SK-N-SH (cell line): Measurements from ENCODE around the gene DNAJB12. TPM values are rescaled to one million over a fixed set of nuclear protein-coding genes. Genes with fewer than 3 reads are reported as not detected.

ENCODE experiments used
- CTCF ChIA-PET: fragments of 300-600, 350-600 bp; formaldehyde crosslinking; extraction: SDS; loops from one replicate; lab custom pipeline; 2021; lab: Yijun Ruan, JAX
- POLR2A ChIA-PET: fragments of 350-600 bp; sonication (Branson Sonifier 250); formaldehyde crosslinking; extraction: SDS; loops from one replicate; lab custom pipeline; 2020; ENCODE audit warnings: antibody characterized with exemption, inconsistent platforms; lab: Yijun Ruan, JAX
- DNase-seq: peaks from one replicate; pipeline ENCODE4 v3.0.0; 2012
- H2AFZ ChIP-seq: fragments of 200-600 bp; sonication (generic); 2 replicates; pipeline ENCODE4 v1.8.1; 2016; ENCODE audit warnings: antibody characterized with exemption, mild to moderate bottlenecking, low read depth
- H3F3A ChIP-seq: fragments of 200-600 bp; sonication (generic); replicated peaks from 2 replicates; pipeline ENCODE3; 2016; ENCODE audit warnings: antibody characterized with exemption, mild to moderate bottlenecking; ENCODE audit not compliant: insufficient read depth
- H3K27ac ChIP-seq, 2 experiments: fragments of 200-500 bp in 1 of 2; fragments of 200-600 bp in 1 of 2; sonication (Bioruptor generic) in 1 of 2; sonication (generic), shearing (Covaris generic) in 1 of 2; 2 replicates each; pipeline versions ENCODE4 v1.5.1 to v1.6.1; 2014 to 2016; ENCODE audit warnings: low read depth in 2 of 2, inconsistent platforms in 1 of 2, low read length in 1 of 2, mild to moderate bottlenecking in 1 of 2, mixed read lengths in 1 of 2
- H3K27me3 ChIP-seq: fragments of 200-600 bp; sonication (generic), shearing (Covaris generic); 2 replicates; pipeline ENCODE4 v1.6.1; 2016; ENCODE audit warnings: mixed run types; ENCODE audit not compliant: insufficient read depth
- H3K36me3 ChIP-seq, 2 experiments: fragments of 200-500 bp in 1 of 2; fragments of 200-600 bp in 1 of 2; sonication (Bioruptor generic) in 1 of 2; sonication (generic) in 1 of 2; replicated peaks in 1 of 2; 2 replicates each; pipeline versions ENCODE3 to v1.5.1; 2014 to 2016; ENCODE audit warnings: low read length in 1 of 2, mild to moderate bottlenecking in 1 of 2; ENCODE audit not compliant: insufficient read depth in 2 of 2, control insufficient read depth in 1 of 2
- H3K4me1 ChIP-seq, 2 experiments: fragments of 200-500 bp in 1 of 2; fragments of 200-600 bp in 1 of 2; sonication (Bioruptor generic) in 1 of 2; sonication (generic), shearing (Covaris generic) in 1 of 2; 2 replicates each; pipeline versions ENCODE4 v1.5.1 to v1.6.1; 2014 to 2016; ENCODE audit warnings: low read depth in 1 of 2, low read length in 1 of 2, mixed run types in 1 of 2; ENCODE audit not compliant: insufficient read depth in 2 of 2, control insufficient read depth in 1 of 2
- H3K4me2 ChIP-seq: fragments of 200-600 bp; sonication (generic), shearing (Covaris generic); 2 replicates; pipeline ENCODE4 v1.6.1; 2017; ENCODE audit warnings: mixed run types
- H3K4me3 ChIP-seq, 2 experiments: fragments of 200-500 bp in 1 of 2; fragments of 200-600 bp in 1 of 2; sonication (Bioruptor generic) in 1 of 2; sonication (generic), shearing (Covaris generic) in 1 of 2; 2 replicates each; pipeline versions ENCODE4 v1.5.1 to v1.8.1; 2014 to 2016; ENCODE audit warnings: low read depth in 2 of 2, inconsistent platforms in 1 of 2, low read length in 1 of 2, mild to moderate bottlenecking in 1 of 2, mixed read lengths in 1 of 2, moderate library complexity in 1 of 2
- H3K79me2 ChIP-seq: fragments of 200-600 bp; sonication (generic); 2 replicates; pipeline ENCODE4 v1.8.1; 2017; ENCODE audit warnings: mild to moderate bottlenecking; ENCODE audit not compliant: insufficient read depth
- H3K9ac ChIP-seq: fragments of 200-600 bp; sonication (generic); 2 replicates; pipeline ENCODE4 v1.6.1; 2017; ENCODE audit warnings: mixed run types
- H3K9me2 ChIP-seq: fragments of 200-600 bp; sonication (generic); 2 replicates; pipeline ENCODE4 v1.6.1; 2017; ENCODE audit warnings: mixed run types
- H3K9me3 ChIP-seq: fragments of 200-600 bp; sonication (generic); 2 replicates; pipeline ENCODE4 v1.6.1; 2017; ENCODE audit warnings: mixed run types, mild to moderate bottlenecking, moderate library complexity
- H4K20me1 ChIP-seq: fragments of 200-600 bp; sonication (generic); 2 replicates; pipeline ENCODE4 v1.6.1; 2017; ENCODE audit warnings: mild to moderate bottlenecking, mixed run types; ENCODE audit not compliant: insufficient read depth
- ELF1 ChIP-seq: IDR thresholded peaks from 2 replicates; pipeline ENCODE4 v1.4.0; 2012
- EZH2phosphoT487 ChIP-seq: fragments of 200-600 bp; sonication (generic); IDR thresholded peaks from 2 replicates; pipeline ENCODE4 v1.6.1; 2017; ENCODE audit warnings: low read depth, mixed run types, mild to moderate bottlenecking, antibody characterized with exemption, moderate library complexity, borderline replicate concordance
- FOSL2 ChIP-seq: IDR thresholded peaks from 2 replicates; pipeline ENCODE4 v1.4.0; 2012; ENCODE audit warnings: low read depth, mild to moderate bottlenecking, moderate library complexity, borderline replicate concordance
- FOXJ3 ChIP-seq: sonication (generic); formaldehyde crosslinking; IDR thresholded peaks from 2 replicates; pipeline ENCODE4 v1.5.1; 2020; ENCODE audit warnings: mild to moderate bottlenecking, missing genetic modification reagents
- GATA2 ChIP-seq: sonication (generic); formaldehyde crosslinking; IDR thresholded peaks from 2 replicates; pipeline ENCODE4 v1.5.0; 2020; ENCODE audit warnings: mild to moderate bottlenecking, missing genetic modification reagents
- JUND ChIP-seq: IDR thresholded peaks from 2 replicates; pipeline ENCODE4 v1.4.0; 2012
- MEF2A ChIP-seq: IDR thresholded peaks from 2 replicates; pipeline ENCODE4 v1.4.0; 2012; ENCODE audit warnings: low read depth, borderline replicate concordance
- MXI1 ChIP-seq: IDR thresholded peaks from 2 replicates; pipeline ENCODE4 v1.6.1; 2012; ENCODE audit warnings: mild to moderate bottlenecking, low read depth, low read length, improper control_type of control experiment
- NFIC ChIP-seq: IDR thresholded peaks from 2 replicates; pipeline ENCODE4 v1.4.0; 2012; ENCODE audit warnings: borderline replicate concordance
- NRF1 ChIP-seq: IDR thresholded peaks from 2 replicates; pipeline ENCODE4 v1.6.1; 2012; ENCODE audit warnings: low read depth, mild to moderate bottlenecking, low read length
- POLR2AphosphoS5 ChIP-seq: IDR thresholded peaks from 2 replicates; pipeline ENCODE4 v1.6.1; 2012; ENCODE audit warnings: low read depth, low read length
- RCOR1 ChIP-seq: fragments of 150-350 bp; IDR thresholded peaks from 2 replicates; pipeline ENCODE4 v1.6.1; 2017; ENCODE audit warnings: antibody characterized with exemption, low read length
- RFX5 ChIP-seq: IDR thresholded peaks from 2 replicates; pipeline ENCODE4 v1.6.1; 2012; ENCODE audit warnings: mild to moderate bottlenecking, improper control_type of control experiment, low read length
- RXRA ChIP-seq: IDR thresholded peaks from 2 replicates; pipeline ENCODE4 v1.4.0; 2012; ENCODE audit warnings: low read depth, mild to moderate bottlenecking, borderline replicate concordance
- SIN3A ChIP-seq: IDR thresholded peaks from 2 replicates; pipeline ENCODE4 v1.6.1; 2012; ENCODE audit warnings: low read depth, mild to moderate bottlenecking, low read length, moderate library complexity, borderline replicate concordance
- SMC3 ChIP-seq: IDR thresholded peaks from 2 replicates; pipeline ENCODE4 v1.6.1; 2012; ENCODE audit warnings: low read depth, low read length, improper control_type of control experiment
- TEAD4 ChIP-seq: IDR thresholded peaks from 2 replicates; pipeline ENCODE4 v1.4.0; 2012; ENCODE audit warnings: mild to moderate bottlenecking, borderline replicate concordance; ENCODE audit not compliant: insufficient read depth
- USF1 ChIP-seq: IDR thresholded peaks from 2 replicates; pipeline ENCODE4 v1.4.0; 2012; ENCODE audit warnings: low read depth, borderline replicate concordance
- ZBTB33 ChIP-seq: IDR thresholded peaks from 2 replicates; pipeline ENCODE4 v1.4.0; 2012; ENCODE audit warnings: low read depth, borderline replicate concordance
- WGBS: methylation state at CpG from one replicate; pipeline ENCODE4 v1.1.6; 2017; ENCODE audit warnings: low lambda C conversion rate; 5-methylcytosine and 5-hydroxymethylcytosine counted together
- polyA plus RNA-seq, 3 experiments: library from polyadenylated mRNA; depleted of rRNA; stranded (reverse); fragments of >200 nt; gene quantifications; 2 replicates each; pipeline ENCODE4 v1.2.3, GENCODE V29; 2012
- TF ChIP-seq, protein P1 (sequence below): IDR thresholded peaks from 2 replicates; pipeline ENCODE4 v1.4.0; 2012; ENCODE audit warnings: low read depth
- TF ChIP-seq, protein P2 (sequence below): IDR thresholded peaks from 2 replicates; pipeline ENCODE4; 2012

DNAJB12 gene
- polyA plus RNA-seq, 1 of the 3 experiments (the other 2 are of a cell fraction), result 25.8 TPM

DNA sequence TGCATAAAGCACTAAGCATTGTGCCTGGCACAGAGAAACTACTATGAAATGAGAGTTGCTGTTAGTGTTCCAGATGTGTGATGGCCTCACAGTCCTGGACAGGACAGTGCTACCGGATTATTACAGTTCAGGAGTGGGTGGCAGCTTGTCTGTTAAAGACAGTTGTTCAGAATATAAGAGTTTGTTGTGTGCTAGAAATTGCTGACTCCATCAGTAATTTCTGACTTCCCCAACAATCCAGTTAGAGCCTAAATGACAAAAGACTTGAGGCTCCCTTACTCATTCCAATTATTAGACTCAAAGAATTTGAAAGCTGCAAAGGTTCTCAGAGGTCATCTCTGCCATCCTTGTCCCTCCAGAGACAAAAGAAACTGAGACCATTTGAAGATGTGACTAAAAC, 34.3 kb upstream of the DNAJB12 start:
- no peak for TF ChIP-seq RCOR1
- no peak for TF ChIP-seq MEF2A
- TF ChIP-seq TEAD4, result no peak
- no peak for TF ChIP-seq NRF1
- TF ChIP-seq, protein P1, sequence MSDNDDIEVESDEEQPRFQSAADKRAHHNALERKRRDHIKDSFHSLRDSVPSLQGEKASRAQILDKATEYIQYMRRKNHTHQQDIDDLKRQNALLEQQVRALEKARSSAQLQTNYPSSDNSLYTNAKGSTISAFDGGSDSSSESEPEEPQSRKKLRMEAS, result no peak
- TF ChIP-seq POLR2AphosphoS5, result no peak
- TF ChIP-seq MXI1, result no peak
- TF ChIP-seq FOXJ3, result no peak
- no peak for TF ChIP-seq GATA2 (CRISPR knock-in tag)
- TF ChIP-seq EZH2phosphoT487, result no peak
- no peak for TF ChIP-seq NFIC
- TF ChIP-seq SMC3, result no peak
- TF ChIP-seq RXRA, result no peak
- no peak for TF ChIP-seq FOSL2
- TF ChIP-seq, protein P2, sequence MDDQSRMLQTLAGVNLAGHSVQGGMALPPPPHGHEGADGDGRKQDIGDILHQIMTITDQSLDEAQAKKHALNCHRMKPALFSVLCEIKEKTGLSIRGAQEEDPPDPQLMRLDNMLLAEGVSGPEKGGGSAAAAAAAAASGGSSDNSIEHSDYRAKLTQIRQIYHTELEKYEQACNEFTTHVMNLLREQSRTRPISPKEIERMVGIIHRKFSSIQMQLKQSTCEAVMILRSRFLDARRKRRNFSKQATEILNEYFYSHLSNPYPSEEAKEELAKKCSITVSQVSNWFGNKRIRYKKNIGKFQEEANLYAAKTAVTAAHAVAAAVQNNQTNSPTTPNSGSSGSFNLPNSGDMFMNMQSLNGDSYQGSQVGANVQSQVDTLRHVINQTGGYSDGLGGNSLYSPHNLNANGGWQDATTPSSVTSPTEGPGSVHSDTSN, result no peak
- TF ChIP-seq JUND, result no peak
- Histone ChIP-seq H3K4me3 (no peak overlapping the region), H3K4me1 (no peaks in the 10 kb centered on the region), H3K27me3 (no peaks in the 10 kb centered on the region), H3K79me2 (no peaks in the 10 kb centered on the region), H3K4me2 (no peak overlapping the region), H3K9ac (no peak overlapping the region), H3K27ac (no peak overlapping the region), H4K20me1 (no peaks in the 10 kb centered on the region), H2AFZ (no peak overlapping the region), H3K9me3 (no peaks in the 10 kb centered on the region), H3K36me3 (peaks cover 0 to under 1% of the 10 kb centered on the region in 2 experiments), H3K9me2 (no peaks in the 10 kb centered on the region), H3F3A (no peaks in the 10 kb centered on the region)
- no peak for DNase-seq
- ChIA-PET CTCF (interaction anchor here (1.4 kb wide), 1 partner anchor 445 kb away, joined by 3 read pairs; no protein-coding TSS in a partner anchor), POLR2A (no interaction called here)
- WGBS, result 100% methylated on average over 1 of the region's 1 CpG

DNA sequence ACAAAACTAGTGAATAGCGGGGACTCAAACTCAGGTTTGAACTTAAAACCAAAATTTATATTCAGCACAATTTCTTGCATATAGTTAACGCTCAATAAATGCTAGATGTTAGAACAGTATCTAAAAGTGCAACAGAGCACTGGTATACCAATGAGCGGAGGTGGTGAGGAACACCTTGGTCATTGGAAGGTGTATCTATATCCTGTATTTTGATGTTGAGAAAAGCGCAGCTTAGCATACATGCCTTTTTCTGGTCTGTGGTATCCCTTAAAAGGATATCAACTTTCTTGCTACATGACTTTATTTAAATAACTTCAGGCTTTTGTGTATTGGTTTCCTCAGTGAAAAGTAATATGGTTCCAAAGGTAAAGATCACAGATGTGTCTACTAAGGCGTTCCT, 33.3 kb upstream of the DNAJB12 start:
- ChIA-PET CTCF (interaction anchor here (1.4 kb wide), 1 partner anchor 446 kb away, joined by 3 read pairs; no protein-coding TSS in a partner anchor), POLR2A (no interaction called here)
- no peaks in the 10 kb centered on the region for H3K79me2 ChIP-seq
- H2AFZ ChIP-seq, result no peak overlapping the region
- no peak for TF ChIP-seq JUND
- no peak for TF ChIP-seq NFIC
- no peak for TF ChIP-seq SIN3A
- TF ChIP-seq RFX5, result no peak
- TF ChIP-seq EZH2phosphoT487, result no peak
- TF ChIP-seq ELF1, result no peak
- TF ChIP-seq ZBTB33, result no peak
- no peak for TF ChIP-seq USF1
- no peak for TF ChIP-seq MXI1
- H3K9ac ChIP-seq, result no peak overlapping the region
- H3K4me1 ChIP-seq, result no peaks in the 10 kb centered on the region
- H3F3A ChIP-seq, result no peaks in the 10 kb centered on the region
- H3K4me3 ChIP-seq, result no peak overlapping the region
- whole genome bisulfite sequencing, result 92% methylated on average over 5 of the region's 5 CpGs
- no peak overlapping the region for H3K4me2 ChIP-seq
- H3K9me3 ChIP-seq, result no peaks in the 10 kb centered on the region
- H3K27me3 ChIP-seq, result no peaks in the 10 kb centered on the region
- H3K36me3 ChIP-seq, result no peaks in the 10 kb centered on the region
- H4K20me1 ChIP-seq, result no peaks in the 10 kb centered on the region
- no peaks in the 10 kb centered on the region for H3K9me2 ChIP-seq
- no peak overlapping the region for H3K27ac ChIP-seq
- DNase-seq, result no peak
